Thyroid gland (tissue), 4 donors: Measurements from ENCODE around the gene CACNG4.

ENCODE experiments used
- POLR2A ChIP-seq, 2 donors: fragments of 450-650 bp; IDR thresholded peaks; one replicate each; pipeline ENCODE4 v1.6.1; 2017; ENCODE audit warnings: antibody characterized with exemption in 2 of 2, mild to moderate bottlenecking in 2 of 2, moderate library complexity in 1 of 2
- TF ChIP-seq, protein P1 (sequence below), 6 experiments: fragments of 200-600 bp in 3 of 6; fragments of 450-650 bp in 3 of 6; sonication (generic) in 3 of 6; IDR thresholded peaks; one replicate each; pipeline ENCODE4 v1.5.1; 2016 to 2019; ENCODE audit warnings: antibody characterized with exemption in 6 of 6, mild to moderate bottlenecking in 2 of 6, inconsistent platforms in 1 of 6, moderate library complexity in 1 of 6

DNA sequence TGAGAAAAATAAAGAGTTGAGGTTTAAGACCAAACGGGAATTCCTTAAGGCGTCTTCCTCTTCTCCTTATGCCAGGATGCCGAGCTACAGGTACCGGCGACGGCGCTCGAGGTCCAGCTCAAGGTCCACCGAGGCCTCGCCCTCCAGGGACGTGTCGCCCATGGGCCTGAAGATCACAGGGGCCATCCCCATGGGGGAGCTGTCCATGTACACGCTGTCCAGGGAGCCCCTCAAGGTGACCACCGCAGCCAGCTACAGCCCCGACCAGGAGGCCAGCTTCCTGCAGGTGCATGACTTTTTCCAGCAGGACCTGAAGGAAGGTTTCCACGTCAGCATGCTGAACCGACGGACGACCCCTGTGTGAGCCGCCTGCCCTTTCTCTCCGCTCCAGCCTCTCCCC, 66.1 kb downstream of the CACNG4 start:
- TF ChIP-seq, protein P1, sequence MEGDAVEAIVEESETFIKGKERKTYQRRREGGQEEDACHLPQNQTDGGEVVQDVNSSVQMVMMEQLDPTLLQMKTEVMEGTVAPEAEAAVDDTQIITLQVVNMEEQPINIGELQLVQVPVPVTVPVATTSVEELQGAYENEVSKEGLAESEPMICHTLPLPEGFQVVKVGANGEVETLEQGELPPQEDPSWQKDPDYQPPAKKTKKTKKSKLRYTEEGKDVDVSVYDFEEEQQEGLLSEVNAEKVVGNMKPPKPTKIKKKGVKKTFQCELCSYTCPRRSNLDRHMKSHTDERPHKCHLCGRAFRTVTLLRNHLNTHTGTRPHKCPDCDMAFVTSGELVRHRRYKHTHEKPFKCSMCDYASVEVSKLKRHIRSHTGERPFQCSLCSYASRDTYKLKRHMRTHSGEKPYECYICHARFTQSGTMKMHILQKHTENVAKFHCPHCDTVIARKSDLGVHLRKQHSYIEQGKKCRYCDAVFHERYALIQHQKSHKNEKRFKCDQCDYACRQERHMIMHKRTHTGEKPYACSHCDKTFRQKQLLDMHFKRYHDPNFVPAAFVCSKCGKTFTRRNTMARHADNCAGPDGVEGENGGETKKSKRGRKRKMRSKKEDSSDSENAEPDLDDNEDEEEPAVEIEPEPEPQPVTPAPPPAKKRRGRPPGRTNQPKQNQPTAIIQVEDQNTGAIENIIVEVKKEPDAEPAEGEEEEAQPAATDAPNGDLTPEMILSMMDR (IDR thresholded peaks at IDR 0.05): no peak
- no peak for TF ChIP-seq POLR2A (IDR thresholded peaks at IDR 0.05)
